Activated naive CD8-positive, alpha-beta T cell (primary cell): ENCODE measurements around the gene SLC6A9.

Experiments used
- H3K27ac Mint-ChIP-seq: one replicate; pipeline ENCODE4 v1.8.0; 2021; ENCODE audit warnings: mixed read lengths
- H3K27me3 Mint-ChIP-seq: one replicate; pipeline ENCODE4 v1.8.0; 2021; ENCODE audit warnings: mixed read lengths
- H3K36me3 Mint-ChIP-seq: one replicate; pipeline ENCODE4 v1.8.0; 2021; ENCODE audit warnings: mixed read lengths
- H3K4me1 Mint-ChIP-seq: one replicate; pipeline ENCODE4 v1.8.0; 2021; ENCODE audit warnings: low read depth, mixed read lengths
- H3K4me3 Mint-ChIP-seq: one replicate; pipeline ENCODE4 v1.8.0; 2021; ENCODE audit warnings: mild to moderate bottlenecking, mixed read lengths
- H3K9me3 Mint-ChIP-seq: one replicate; pipeline ENCODE4 v1.8.0; 2021; ENCODE audit warnings: low read depth, mixed read lengths

The SLC6A9 gene

DNA sequence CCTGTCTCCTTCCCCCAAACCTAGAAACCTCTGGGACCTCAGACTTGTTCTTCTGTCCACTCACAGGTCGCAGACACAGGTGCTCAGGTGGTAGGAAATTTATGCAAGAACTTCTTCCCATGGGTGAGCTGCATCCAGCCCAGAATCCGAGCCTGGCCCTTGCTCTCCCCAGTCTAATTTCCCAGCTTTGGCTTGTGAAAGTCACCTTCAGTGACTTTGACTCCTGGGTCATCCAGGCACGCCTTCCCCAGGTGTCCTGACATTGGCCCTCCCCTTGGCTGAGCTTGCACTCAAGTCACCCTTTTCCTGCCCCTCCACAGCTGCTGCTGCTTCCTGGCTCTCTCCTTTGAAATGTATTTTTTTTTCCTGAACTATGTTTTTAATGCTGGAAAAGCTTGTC, 77.9 kb downstream of the SLC6A9 start:
- Mint-ChIP-seq H3K36me3 (peaks cover 10% of the 10 kb centered on the region), H3K4me3 (no peak overlapping the region), H3K4me1 (peaks cover 27% of the 10 kb centered on the region), H3K27me3 (no peaks in the 10 kb centered on the region), H3K9me3 (no peaks in the 10 kb centered on the region), H3K27ac (no peak overlapping the region)

DNA sequence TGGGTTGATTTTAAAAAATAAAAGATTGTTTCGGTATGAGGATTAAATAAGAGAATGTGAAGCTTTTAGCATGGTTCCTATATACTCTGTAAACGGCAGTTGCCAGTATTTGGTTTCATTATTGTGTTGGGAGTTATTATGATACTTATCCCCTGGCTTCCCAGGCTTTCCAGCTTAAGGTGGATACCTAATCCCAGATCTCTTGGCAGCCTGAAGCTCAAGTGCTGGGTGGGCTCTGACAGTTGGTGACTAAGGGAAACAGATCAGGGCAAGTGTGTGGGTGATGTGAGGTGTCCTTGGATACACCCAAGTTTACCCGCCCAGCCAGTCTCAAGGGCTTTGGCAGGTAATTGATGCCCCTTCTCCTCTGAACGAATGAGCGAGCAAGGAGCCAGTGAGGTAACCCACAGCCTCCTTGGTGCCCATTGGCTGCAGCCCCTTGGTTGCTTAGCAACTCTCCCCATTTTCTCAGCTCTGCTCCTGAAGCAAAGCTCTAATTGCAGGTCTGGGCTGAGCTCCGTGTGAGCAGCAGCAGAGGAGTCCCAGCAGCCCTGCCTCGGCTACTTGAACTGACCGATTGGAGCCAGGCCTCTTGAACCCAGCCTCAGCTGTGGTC, 78.4 kb downstream of the SLC6A9 start:
- no peaks in the 10 kb centered on the region for H3K9me3 Mint-ChIP-seq
- H3K27ac Mint-ChIP-seq, result no peak overlapping the region
- no peak overlapping the region for H3K4me3 Mint-ChIP-seq
- H3K27me3 Mint-ChIP-seq, result no peaks in the 10 kb centered on the region
- peaks cover 30% of the 10 kb centered on the region for H3K4me1 Mint-ChIP-seq
- peaks cover 8% of the 10 kb centered on the region for H3K36me3 Mint-ChIP-seq

DNA sequence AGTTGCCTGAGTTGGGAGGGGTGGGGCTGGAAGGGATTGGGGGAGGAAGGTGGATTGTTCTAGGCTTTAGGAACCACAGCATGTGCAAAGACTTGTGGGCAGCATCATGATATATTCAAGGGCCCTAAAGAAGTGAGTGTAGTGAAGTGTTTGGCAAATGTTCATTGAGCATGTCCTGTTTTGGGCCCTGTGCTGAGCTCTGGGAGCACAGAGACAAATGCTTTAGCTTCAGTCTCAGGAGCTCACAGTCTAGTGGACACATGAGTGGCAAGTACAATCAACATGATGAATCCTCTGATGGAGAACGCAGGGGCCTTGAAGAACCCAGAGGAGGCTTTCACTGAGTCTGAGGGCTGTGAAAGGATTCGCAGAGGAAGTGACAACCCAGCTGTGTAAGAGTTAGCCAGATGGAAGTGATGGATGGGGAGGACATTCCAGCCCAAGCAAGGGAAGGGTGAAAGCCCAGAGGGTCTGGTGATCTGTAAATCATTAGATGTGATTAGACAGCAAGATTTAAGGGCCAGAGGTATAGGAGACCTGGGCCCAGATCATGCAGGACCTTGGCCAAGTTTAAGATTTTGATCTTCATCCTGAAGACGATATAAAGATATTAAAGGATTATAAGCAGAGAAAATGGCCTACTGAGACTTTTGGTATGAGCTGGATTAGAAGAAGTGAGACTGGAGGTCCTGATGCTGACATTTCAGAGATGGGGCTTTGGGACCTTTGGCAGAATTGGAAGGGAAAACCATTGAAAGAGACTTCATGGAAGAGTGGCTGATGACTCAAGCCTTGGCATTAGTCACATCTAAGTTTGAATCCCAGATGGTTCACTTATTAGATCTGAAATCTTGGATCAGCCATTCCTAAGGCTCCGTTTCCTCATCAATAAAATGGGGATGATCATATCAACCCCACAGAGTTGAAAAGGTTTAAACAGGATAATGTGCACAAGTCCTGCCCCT, 80.0 kb downstream of the SLC6A9 start:
- H3K27ac Mint-ChIP-seq, result no peak overlapping the region
- H3K36me3 Mint-ChIP-seq, result peaks cover 5% of the 10 kb centered on the region
- no peaks in the 10 kb centered on the region for H3K27me3 Mint-ChIP-seq
- no peaks in the 10 kb centered on the region for H3K9me3 Mint-ChIP-seq
- H3K4me3 Mint-ChIP-seq, result no peak overlapping the region
- peaks cover 35% of the 10 kb centered on the region for H3K4me1 Mint-ChIP-seq

DNA sequence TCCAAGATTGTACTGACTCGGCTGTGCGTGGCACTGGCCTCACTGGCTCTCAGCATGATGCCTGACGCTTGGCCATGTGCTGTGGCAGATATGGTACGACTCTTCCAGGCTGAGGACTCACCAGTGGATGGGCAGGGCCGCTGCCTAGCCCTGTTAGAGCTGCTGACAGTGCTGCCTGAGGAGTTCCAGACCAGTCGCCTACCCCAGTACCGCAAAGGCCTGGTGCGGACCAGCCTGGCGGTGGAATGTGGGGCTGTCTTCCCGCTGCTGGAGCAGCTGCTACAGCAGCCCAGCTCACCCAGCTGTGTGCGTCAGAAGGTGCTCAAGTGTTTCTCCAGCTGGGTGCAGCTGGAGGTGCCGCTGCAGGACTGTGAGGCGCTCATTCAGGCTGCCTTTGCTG, 81.6 kb downstream of the SLC6A9 start:
- no peak overlapping the region for H3K27ac Mint-ChIP-seq
- no peak overlapping the region for H3K4me3 Mint-ChIP-seq
- no peaks in the 10 kb centered on the region for H3K9me3 Mint-ChIP-seq
- H3K27me3 Mint-ChIP-seq, result no peaks in the 10 kb centered on the region
- peaks cover 5% of the 10 kb centered on the region for H3K36me3 Mint-ChIP-seq
- H3K4me1 Mint-ChIP-seq, result peaks cover 48% of the 10 kb centered on the region

DNA sequence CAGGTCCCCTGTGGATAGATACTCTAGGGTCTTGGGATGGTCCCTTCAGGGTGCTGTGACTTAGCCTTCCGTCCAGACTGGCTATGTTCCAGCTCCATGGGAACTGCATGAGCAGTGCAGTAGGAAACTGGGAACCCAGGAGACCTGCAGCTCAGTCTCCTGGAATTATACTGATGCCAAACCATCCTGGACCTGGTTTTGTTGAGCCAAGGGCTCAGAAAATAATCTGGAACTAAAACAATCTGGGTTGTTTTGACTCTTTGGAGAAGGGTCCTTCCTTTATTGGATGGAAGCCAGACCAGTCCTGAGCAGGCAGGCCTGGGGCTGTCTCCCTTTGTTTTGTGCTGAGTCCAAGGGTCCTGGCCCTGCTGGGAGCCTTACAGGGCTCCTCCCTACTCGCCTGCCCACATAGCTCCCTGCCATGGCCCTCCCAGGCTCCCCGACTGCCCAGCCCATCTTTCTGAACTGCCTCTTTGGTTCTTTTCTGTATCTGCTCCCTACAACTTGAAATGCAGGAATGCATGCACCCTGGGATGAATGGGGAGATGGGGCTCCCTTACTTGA, 83.3 kb downstream of the SLC6A9 start:
- peaks cover 55% of the 10 kb centered on the region for H3K4me1 Mint-ChIP-seq
- no peaks in the 10 kb centered on the region for H3K27me3 Mint-ChIP-seq
- H3K4me3 Mint-ChIP-seq, result peak overlapping the region; percentile 95
- H3K9me3 Mint-ChIP-seq, result no peaks in the 10 kb centered on the region
- peak overlapping the region; percentile 96 for H3K27ac Mint-ChIP-seq
- H3K36me3 Mint-ChIP-seq, result peaks cover 5% of the 10 kb centered on the region

DNA sequence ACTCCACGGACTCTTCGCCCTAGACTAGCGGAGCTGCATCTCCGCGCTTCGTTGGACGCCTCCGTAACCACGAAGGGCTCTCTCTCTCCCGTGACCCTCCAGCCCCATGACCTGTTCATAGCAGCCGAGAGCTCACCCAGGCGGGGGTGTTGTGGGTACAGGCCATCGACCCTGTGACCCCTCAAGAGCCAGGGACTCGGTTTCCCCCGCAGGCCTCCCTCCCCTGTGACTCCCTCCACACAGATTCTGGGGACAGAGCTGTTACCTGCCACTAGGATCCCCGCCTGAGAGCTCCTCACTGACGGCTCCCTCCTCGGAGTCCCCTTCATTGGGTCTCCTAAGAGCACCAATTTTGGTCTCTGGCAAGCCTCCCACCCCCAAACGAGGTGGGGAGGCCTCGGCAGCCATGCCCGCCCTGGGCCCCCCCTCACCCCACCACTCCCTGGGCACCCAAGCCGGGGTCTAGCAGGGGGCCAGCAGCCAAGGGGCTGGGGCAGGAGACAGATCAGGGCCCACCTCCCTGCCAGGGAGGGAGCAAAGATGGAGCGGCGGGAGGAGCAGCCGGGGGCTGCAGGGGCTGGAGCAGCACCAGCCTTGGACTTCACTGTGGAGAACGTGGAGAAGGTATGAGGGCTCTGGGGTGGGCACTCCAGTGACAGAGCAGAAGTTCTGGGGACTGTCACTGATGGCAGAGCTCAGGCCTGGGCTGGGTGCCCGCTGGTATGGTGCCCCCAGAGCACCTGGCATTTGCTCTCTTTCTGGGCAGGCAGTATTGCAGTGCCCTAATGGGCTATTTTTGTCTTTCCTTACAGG, 84.0 kb downstream of the SLC6A9 start:
- peak overlapping the region; percentile 95 for H3K4me3 Mint-ChIP-seq
- no peaks in the 10 kb centered on the region for H3K9me3 Mint-ChIP-seq
- H3K27me3 Mint-ChIP-seq, result no peaks in the 10 kb centered on the region
- H3K27ac Mint-ChIP-seq, result peak overlapping the region; percentile 96
- H3K36me3 Mint-ChIP-seq, result peaks cover 5% of the 10 kb centered on the region
- peaks cover 57% of the 10 kb centered on the region for H3K4me1 Mint-ChIP-seq
